ENCODE data around the gene HOXD4. TPM values are rescaled to one million over a fixed set of nuclear protein-coding genes. Genes with fewer than 3 reads are reported as not detected.
A peak's percentile ranks its signal among the peaks of the same experiment; 100 is the strongest.

Gene HOXD4
- polyA plus RNA-seq, 1 donor from 2014 or later, result not detected

DNA sequence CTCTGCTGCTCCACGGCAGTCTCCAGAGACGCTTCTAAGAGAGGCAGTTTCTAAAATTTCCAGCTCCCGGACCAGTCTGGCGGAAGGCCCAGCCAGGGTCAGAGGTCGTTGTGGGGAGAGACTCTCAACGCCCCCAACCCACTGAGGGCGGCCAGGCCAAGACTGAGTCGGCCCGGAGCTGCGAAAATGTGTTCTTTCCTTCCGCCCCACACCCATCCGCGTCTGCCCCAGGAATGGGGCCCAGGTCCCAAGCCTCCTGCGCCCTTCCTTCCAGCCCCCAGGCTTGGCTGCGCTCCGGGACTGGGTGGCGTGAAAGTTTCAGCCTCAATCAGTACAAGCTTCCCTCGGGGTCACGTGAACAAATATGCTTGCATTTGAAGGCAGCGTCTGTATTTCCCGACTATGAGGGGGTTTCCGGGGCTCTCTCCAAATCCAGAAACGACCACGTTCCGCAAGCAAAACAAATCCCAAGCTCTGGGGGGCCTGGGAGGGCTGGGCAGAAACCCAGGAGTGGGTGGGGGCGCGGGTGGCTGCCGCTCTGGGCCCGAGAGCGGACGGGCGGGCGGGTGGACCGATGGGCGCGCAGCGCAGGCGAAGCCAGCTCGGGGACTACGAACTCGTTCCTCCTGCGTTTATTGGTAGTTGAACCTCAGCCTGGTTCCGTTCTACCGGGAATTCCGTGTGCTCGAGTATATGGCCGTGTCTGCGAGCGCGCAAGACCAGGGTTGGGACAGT, 9.1 kb downstream of the HOXD4 start:
- Histone ChIP-seq H4K20me1 (ENCODE audit: insufficient read depth) (no peaks in the 10 kb centered on the region), H3K9me2 (ENCODE audit: insufficient read depth, low read length) (no peaks in the 10 kb centered on the region), H3K79me2 (replicated peaks; ENCODE audit: insufficient read depth, low read length) (no peaks in the 10 kb centered on the region), H3K27me3 (ENCODE audit: insufficient read depth, low read depth, low read length) (peaks cover 100% of the 10 kb centered on the region), H3K4me3 (ENCODE audit: low read length) (no peak overlapping the region), H3K27ac (ENCODE audit: low read length) (no peak overlapping the region), H3K9ac (ENCODE audit: low read length) (no peak overlapping the region), H3K4me2 (ENCODE audit: low read length) (no peak overlapping the region), H3K36me3 (ENCODE audit: insufficient read depth, low read length) (no peaks in the 10 kb centered on the region), H3K9me3 (ENCODE audit: low read length) (peaks cover 23% of the 10 kb centered on the region), H3F3A (ENCODE audit: insufficient read depth, low read length, poor library complexity, severe bottlenecking) (no peaks in the 10 kb centered on the region), H2AFZ (ENCODE audit: low read depth, low read length) (no peak overlapping the region)
- TF ChIP-seq EZH2 (IDR thresholded peaks at IDR 0.05; ENCODE audit: borderline replicate concordance, insufficient read depth, low read length, poor library complexity, severe bottlenecking), result peak; percentile 7
- no peak for TF ChIP-seq TAF1 (IDR thresholded peaks at IDR 0.05; ENCODE audit: low read depth)

DNA sequence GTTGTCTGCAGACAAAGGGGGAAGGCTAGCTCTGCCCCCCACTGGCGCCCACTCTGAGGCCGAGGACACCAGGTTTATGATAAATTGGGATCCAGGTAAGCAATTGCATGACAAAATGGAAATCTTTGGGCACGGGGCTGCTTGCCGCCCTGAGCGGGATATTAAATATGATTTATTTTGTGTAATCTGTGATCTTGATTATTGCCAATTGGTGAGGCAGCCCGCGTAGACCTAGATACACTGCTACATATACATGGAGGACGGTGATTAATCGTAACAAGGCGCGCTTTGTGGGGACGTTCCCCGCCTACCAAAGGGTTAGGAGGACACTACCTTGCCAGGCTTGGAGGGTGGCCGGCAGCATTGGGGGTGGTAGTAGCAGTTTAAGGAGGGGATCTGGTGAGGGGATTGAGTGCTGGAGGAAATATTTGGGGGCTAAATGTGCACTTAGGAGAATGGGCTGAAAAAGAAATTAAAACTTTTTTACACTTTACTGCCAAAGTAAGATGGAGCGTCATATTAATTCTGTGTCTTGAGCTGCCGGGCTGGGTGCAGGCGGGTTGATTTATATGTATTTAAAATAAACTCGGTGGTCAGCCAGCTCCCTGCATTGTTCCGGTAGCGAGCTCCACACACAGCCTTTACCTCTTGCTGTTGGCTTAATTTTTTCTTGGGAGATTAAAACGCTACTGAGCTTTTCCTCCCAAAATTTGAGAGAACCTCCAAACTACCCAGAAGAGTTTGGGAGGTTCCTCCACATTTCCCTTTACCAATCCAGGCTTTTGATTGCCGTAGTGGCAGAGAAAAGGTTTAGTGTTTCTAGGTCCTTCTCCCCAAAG, 9.9 kb downstream of the HOXD4 start:
- no peaks in the 10 kb centered on the region for H3K9me2 ChIP-seq (ENCODE audit: insufficient read depth, low read length)
- H3K27ac ChIP-seq (ENCODE audit: low read length), result no peak overlapping the region
- peaks cover 23% of the 10 kb centered on the region for H3K9me3 ChIP-seq (ENCODE audit: low read length)
- no peak overlapping the region for H3K4me3 ChIP-seq (ENCODE audit: low read length)
- no peak overlapping the region for H3K4me2 ChIP-seq (ENCODE audit: low read length)
- H3K79me2 ChIP-seq (replicated peaks; ENCODE audit: insufficient read depth, low read length), result no peaks in the 10 kb centered on the region
- no peak overlapping the region for H3K9ac ChIP-seq (ENCODE audit: low read length)
- H3K36me3 ChIP-seq (ENCODE audit: insufficient read depth, low read length), result no peaks in the 10 kb centered on the region
- H3K27me3 ChIP-seq (ENCODE audit: insufficient read depth, low read depth, low read length), result peaks cover 100% of the 10 kb centered on the region
- no peak overlapping the region for H2AFZ ChIP-seq (ENCODE audit: low read depth, low read length)
- TF ChIP-seq POLR2AphosphoS5 (IDR thresholded peaks at IDR 0.05), result no peak
- TF ChIP-seq, protein P1, sequence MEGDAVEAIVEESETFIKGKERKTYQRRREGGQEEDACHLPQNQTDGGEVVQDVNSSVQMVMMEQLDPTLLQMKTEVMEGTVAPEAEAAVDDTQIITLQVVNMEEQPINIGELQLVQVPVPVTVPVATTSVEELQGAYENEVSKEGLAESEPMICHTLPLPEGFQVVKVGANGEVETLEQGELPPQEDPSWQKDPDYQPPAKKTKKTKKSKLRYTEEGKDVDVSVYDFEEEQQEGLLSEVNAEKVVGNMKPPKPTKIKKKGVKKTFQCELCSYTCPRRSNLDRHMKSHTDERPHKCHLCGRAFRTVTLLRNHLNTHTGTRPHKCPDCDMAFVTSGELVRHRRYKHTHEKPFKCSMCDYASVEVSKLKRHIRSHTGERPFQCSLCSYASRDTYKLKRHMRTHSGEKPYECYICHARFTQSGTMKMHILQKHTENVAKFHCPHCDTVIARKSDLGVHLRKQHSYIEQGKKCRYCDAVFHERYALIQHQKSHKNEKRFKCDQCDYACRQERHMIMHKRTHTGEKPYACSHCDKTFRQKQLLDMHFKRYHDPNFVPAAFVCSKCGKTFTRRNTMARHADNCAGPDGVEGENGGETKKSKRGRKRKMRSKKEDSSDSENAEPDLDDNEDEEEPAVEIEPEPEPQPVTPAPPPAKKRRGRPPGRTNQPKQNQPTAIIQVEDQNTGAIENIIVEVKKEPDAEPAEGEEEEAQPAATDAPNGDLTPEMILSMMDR (IDR thresholded peaks at IDR 0.05; ENCODE audit: poor library complexity, severe bottlenecking), result no peak
- no peak for TF ChIP-seq EP300 (conservative IDR thresholded peaks at IDR 0.05; ENCODE audit: poor library complexity, severe bottlenecking)
- TF ChIP-seq, protein P2, sequence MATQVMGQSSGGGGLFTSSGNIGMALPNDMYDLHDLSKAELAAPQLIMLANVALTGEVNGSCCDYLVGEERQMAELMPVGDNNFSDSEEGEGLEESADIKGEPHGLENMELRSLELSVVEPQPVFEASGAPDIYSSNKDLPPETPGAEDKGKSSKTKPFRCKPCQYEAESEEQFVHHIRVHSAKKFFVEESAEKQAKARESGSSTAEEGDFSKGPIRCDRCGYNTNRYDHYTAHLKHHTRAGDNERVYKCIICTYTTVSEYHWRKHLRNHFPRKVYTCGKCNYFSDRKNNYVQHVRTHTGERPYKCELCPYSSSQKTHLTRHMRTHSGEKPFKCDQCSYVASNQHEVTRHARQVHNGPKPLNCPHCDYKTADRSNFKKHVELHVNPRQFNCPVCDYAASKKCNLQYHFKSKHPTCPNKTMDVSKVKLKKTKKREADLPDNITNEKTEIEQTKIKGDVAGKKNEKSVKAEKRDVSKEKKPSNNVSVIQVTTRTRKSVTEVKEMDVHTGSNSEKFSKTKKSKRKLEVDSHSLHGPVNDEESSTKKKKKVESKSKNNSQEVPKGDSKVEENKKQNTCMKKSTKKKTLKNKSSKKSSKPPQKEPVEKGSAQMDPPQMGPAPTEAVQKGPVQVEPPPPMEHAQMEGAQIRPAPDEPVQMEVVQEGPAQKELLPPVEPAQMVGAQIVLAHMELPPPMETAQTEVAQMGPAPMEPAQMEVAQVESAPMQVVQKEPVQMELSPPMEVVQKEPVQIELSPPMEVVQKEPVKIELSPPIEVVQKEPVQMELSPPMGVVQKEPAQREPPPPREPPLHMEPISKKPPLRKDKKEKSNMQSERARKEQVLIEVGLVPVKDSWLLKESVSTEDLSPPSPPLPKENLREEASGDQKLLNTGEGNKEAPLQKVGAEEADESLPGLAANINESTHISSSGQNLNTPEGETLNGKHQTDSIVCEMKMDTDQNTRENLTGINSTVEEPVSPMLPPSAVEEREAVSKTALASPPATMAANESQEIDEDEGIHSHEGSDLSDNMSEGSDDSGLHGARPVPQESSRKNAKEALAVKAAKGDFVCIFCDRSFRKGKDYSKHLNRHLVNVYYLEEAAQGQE (IDR thresholded peaks at IDR 0.05; ENCODE audit: borderline replicate concordance), result no peak
- TF ChIP-seq RAD21 (conservative IDR thresholded peaks at IDR 0.05), result no peak
- no peak for TF ChIP-seq SMC3 (conservative IDR thresholded peaks at IDR 0.05; ENCODE audit: poor library complexity)
- no peak for TF ChIP-seq MXI1 (conservative IDR thresholded peaks at IDR 0.05; ENCODE audit: poor library complexity, severe bottlenecking)
- TF ChIP-seq EZH2 (IDR thresholded peaks at IDR 0.05; ENCODE audit: borderline replicate concordance, insufficient read depth, low read length, poor library complexity, severe bottlenecking), result no peak
- TF ChIP-seq TAF1 (IDR thresholded peaks at IDR 0.05; ENCODE audit: low read depth), result no peak
- H3F3A ChIP-seq (ENCODE audit: insufficient read depth, low read length, poor library complexity, severe bottlenecking), result no peaks in the 10 kb centered on the region
- H4K20me1 ChIP-seq (ENCODE audit: insufficient read depth), result no peaks in the 10 kb centered on the region
